Tibial nerve (tissue), 4 donors: ENCODE data around the gene CCAR1. TPM values are rescaled to one million over a fixed set of nuclear protein-coding genes. Genes with fewer than 3 reads are reported as not detected.
A peak's percentile ranks its signal among the peaks of the same experiment; 100 is the strongest.
"Not testable (repeated sequence)": the region's sequence is repeated elsewhere in the genome, so short reads cannot be mapped to it uniquely, and the experiment has no call there.

Source experiments
- DNase-seq, 2 donors: peaks; one replicate each; pipeline ENCODE4 v3.0.0-alpha.2; 2019; ENCODE audit warnings: low spot score in 2 of 2
- H3K27ac ChIP-seq, 4 donors: fragments of 200-600 bp; sonication (generic) in 3 of 4; one replicate each; pipeline ENCODE4 v1.5.1; 2017 to 2019; ENCODE audit warnings: mild to moderate bottlenecking in 1 of 4
- H3K27me3 ChIP-seq, 2 donors: fragments of 200-600 bp; sonication (generic) in 1 of 2; one replicate each; pipeline versions ENCODE4 v1.5.1 to v1.6.0; 2017 to 2019
- H3K36me3 ChIP-seq, 3 donors: fragments of 200-600 bp; sonication (generic); one replicate each; pipeline ENCODE4 v1.5.1; 2018 to 2019
- H3K4me1 ChIP-seq, 4 donors: fragments of 200-600 bp; sonication (generic) in 3 of 4; one replicate each; pipeline ENCODE4 v1.5.1; 2017 to 2019
- H3K4me3 ChIP-seq, 4 donors: fragments of 200-600 bp; sonication (generic) in 3 of 4; one replicate each; pipeline ENCODE4 v1.5.1; 2017 to 2019; ENCODE audit warnings: mild to moderate bottlenecking in 1 of 4, moderate library complexity in 1 of 4
- H3K9me3 ChIP-seq, 4 donors: fragments of 200-600 bp; sonication (generic) in 3 of 4; one replicate each; pipeline ENCODE4 v1.5.1; 2017 to 2019
- CTCF ChIP-seq, 5 experiments: fragments of 200-600 bp in 3 of 5; fragments of 450-650 bp in 2 of 5; sonication (generic) in 3 of 5; IDR thresholded peaks; one replicate each; pipeline ENCODE4 v1.5.1; 2016 to 2019; ENCODE audit warnings: antibody characterized with exemption in 5 of 5, mild to moderate bottlenecking in 3 of 5, moderate library complexity in 2 of 5
- EP300 ChIP-seq, 2 donors: sonication (generic); formaldehyde crosslinking; IDR thresholded peaks; one replicate each; pipeline ENCODE4 v1.6.1; 2017; ENCODE audit warnings: antibody characterized with exemption in 2 of 2, mild to moderate bottlenecking in 1 of 2
- POLR2A ChIP-seq, 2 donors: fragments of 450-650 bp; IDR thresholded peaks; one replicate each; pipeline ENCODE4 v1.6.1; 2017; ENCODE audit warnings: antibody characterized with exemption in 2 of 2, mild to moderate bottlenecking in 2 of 2, moderate library complexity in 2 of 2
- WGBS, 2 donors: methylation state at CpG; one replicate each; pipeline ENCODE4 v1.1.5; 2018; 5-methylcytosine and 5-hydroxymethylcytosine counted together
- total RNA-seq, 4 donors: library from RNA; depleted of rRNA; stranded (reverse); fragments of >200 nt; gene quantifications; one replicate each; pipeline ENCODE4 v1.1.0, GENCODE V29; 2016

The CCAR1 gene
- total RNA-seq, 4 donors from 2014 or later: 45.4 to 88.5 (median 53.5) TPM

- WGBS, 2 donors: 80 to 93% methylated on average over 1 of the region's 1 CpG
- no peak for DNase-seq
- TF ChIP-seq EP300 (IDR thresholded peaks at IDR 0.05) (no peak), POLR2A (IDR thresholded peaks at IDR 0.05) (no peak), CTCF (IDR thresholded peaks at IDR 0.05) (no peak)
- H3K27me3 ChIP-seq: no peaks in the 10 kb centered on the region
- no peak overlapping the region for H3K27ac ChIP-seq
- no peaks in the 10 kb centered on the region for H3K4me1 ChIP-seq
- H3K4me3 ChIP-seq: no peak overlapping the region
- no peaks in the 10 kb centered on the region for H3K36me3 ChIP-seq
- H3K9me3 ChIP-seq: no peaks in the 10 kb centered on the region
Observed at GRCh38 chr10:68705548-68705947, 15.5 kb upstream of the CCAR1 start.

- H3K27ac ChIP-seq, H3K9me3 ChIP-seq, H3K36me3 ChIP-seq, H3K27me3 ChIP-seq, DNase-seq, H3K4me1 ChIP-seq, H3K4me3 ChIP-seq: not testable (repeated sequence)
- WGBS, 2 donors: 97 to 98% methylated on average over 5 of the region's 5 CpGs
Observed at GRCh38 chr10:68708987-68709386, 12.1 kb upstream of the CCAR1 start.

GRCh38 chr10:68713065-68713464 lies 8.0 kb upstream of the CCAR1 start:
- 95 to 96% methylated on average over 13 of the region's 13 CpGs for WGBS, 2 donors
- not testable (repeated sequence) for H3K4me1 ChIP-seq, H3K9me3 ChIP-seq, H3K4me3 ChIP-seq, H3K27me3 ChIP-seq, H3K27ac ChIP-seq, DNase-seq, H3K36me3 ChIP-seq

- WGBS, 2 donors: 70 to 71% methylated on average over 3 of the region's 3 CpGs
- Histone ChIP-seq H3K27ac (no peak overlapping the region), H3K4me1 (peaks cover 0 to 5% (median 4%) of the 10 kb centered on the region in 4 donors), H3K4me3 (no peak overlapping the region), H3K36me3 (no peaks in the 10 kb centered on the region), H3K27me3 (no peaks in the 10 kb centered on the region), H3K9me3 (no peaks in the 10 kb centered on the region)
- TF ChIP-seq CTCF (IDR thresholded peaks at IDR 0.05) (no peak), POLR2A (IDR thresholded peaks at IDR 0.05) (no peak), EP300 (IDR thresholded peaks at IDR 0.05) (no peak)
- DNase-seq: no peak
Observed at GRCh38 chr10:68717435-68717834, 3.6 kb upstream of the CCAR1 start.

GRCh38 chr10:68721673-68722335 lies 765 bp downstream of the CCAR1 start:
- H3K27me3 ChIP-seq: no peaks in the 10 kb centered on the region
- DNase-seq: no peak
- peaks cover 0 to 11% (median 7%) of the 10 kb centered on the region in 4 donors for H3K4me1 ChIP-seq
- H3K4me3 ChIP-seq: peak overlapping the region; percentile 80 to 97 (median 86)
- H3K36me3 ChIP-seq: peaks cover 0 to 35% (median 4%) of the 10 kb centered on the region in 3 donors
- no peaks in the 10 kb centered on the region for H3K9me3 ChIP-seq
- peak overlapping the region; percentile 90 to 94 (median 92) for H3K27ac ChIP-seq
- TF ChIP-seq CTCF (IDR thresholded peaks at IDR 0.05) (no peak), EP300 (IDR thresholded peaks at IDR 0.05) (no peak), POLR2A (IDR thresholded peaks at IDR 0.05) (no peak)
- WGBS, 2 donors: 0 to 2% methylated on average over 13 to 15 of the region's 27 CpGs

- Histone ChIP-seq H3K27ac (no peak overlapping the region), H3K9me3 (no peaks in the 10 kb centered on the region), H3K4me1 (peaks cover 0 to 11% (median 7%) of the 10 kb centered on the region in 4 donors), H3K36me3 (peaks cover 0 to 62% (median 4%) of the 10 kb centered on the region in 3 donors), H3K4me3 (no peak overlapping the region), H3K27me3 (no peaks in the 10 kb centered on the region)
- 93 to 95% methylated on average over 14 of the region's 14 CpGs for WGBS, 2 donors
- no peak for DNase-seq
- TF ChIP-seq CTCF (IDR thresholded peaks at IDR 0.05) (no peak), EP300 (IDR thresholded peaks at IDR 0.05) (no peak), POLR2A (IDR thresholded peaks at IDR 0.05) (no peak)
Observed at GRCh38 chr10:68725016-68725415, 4.0 kb downstream of the CCAR1 start.
